Right atrium auricular region (tissue), 2 donors: ENCODE results near the gene TFAP2D. TPM values are rescaled to one million over a fixed set of nuclear protein-coding genes. Genes with fewer than 3 reads are reported as not detected.
A peak's percentile ranks its signal among the peaks of the same experiment; 100 is the strongest.

ENCODE experiments used
- DNase-seq: peaks from one replicate; pipeline ENCODE4 v3.0.0-alpha.2; 2019; ENCODE audit warnings: low spot score
- H3K27ac ChIP-seq, 2 donors: fragments of 200-600 bp; sonication (generic); 1 replicate in 1 of 2; 2 replicates in 1 of 2; pipeline ENCODE4 v1.5.1; 2016 to 2019
- H3K27me3 ChIP-seq, 2 donors: fragments of 200-600 bp; sonication (generic); one replicate each; pipeline versions ENCODE4 v1.5.1 to v1.6.0; 2017 to 2019
- H3K36me3 ChIP-seq: fragments of 200-600 bp; sonication (generic); one replicate; pipeline ENCODE4 v1.5.1; 2016
- H3K4me1 ChIP-seq, 2 donors: fragments of 200-600 bp; sonication (generic); one replicate each; pipeline versions ENCODE4 v1.5.1 to v1.6.0; 2017 to 2019
- H3K4me3 ChIP-seq, 2 donors: fragments of 200-600 bp; sonication (generic); 1 replicate in 1 of 2; 2 replicates in 1 of 2; pipeline ENCODE4 v1.5.1; 2017 to 2019; ENCODE audit warnings: mild to moderate bottlenecking in 1 of 2, moderate library complexity in 1 of 2
- H3K9me3 ChIP-seq, 2 donors: fragments of 200-600 bp; sonication (generic); one replicate each; pipeline ENCODE4 v1.5.1; 2019
- CTCF ChIP-seq, 2 donors: fragments of 200-600 bp; sonication (generic); IDR thresholded peaks; one replicate each; pipeline ENCODE4 v1.5.1; 2019; ENCODE audit warnings: antibody characterized with exemption in 2 of 2
- total RNA-seq, 2 donors: library from RNA; depleted of rRNA; stranded (reverse); fragments of >200 nt; gene quantifications; one replicate each; pipeline ENCODE4 v1.1.0, GENCODE V29; 2016

Gene TFAP2D
- total RNA-seq, 2 donors from 2014 or later = not detected

DNA sequence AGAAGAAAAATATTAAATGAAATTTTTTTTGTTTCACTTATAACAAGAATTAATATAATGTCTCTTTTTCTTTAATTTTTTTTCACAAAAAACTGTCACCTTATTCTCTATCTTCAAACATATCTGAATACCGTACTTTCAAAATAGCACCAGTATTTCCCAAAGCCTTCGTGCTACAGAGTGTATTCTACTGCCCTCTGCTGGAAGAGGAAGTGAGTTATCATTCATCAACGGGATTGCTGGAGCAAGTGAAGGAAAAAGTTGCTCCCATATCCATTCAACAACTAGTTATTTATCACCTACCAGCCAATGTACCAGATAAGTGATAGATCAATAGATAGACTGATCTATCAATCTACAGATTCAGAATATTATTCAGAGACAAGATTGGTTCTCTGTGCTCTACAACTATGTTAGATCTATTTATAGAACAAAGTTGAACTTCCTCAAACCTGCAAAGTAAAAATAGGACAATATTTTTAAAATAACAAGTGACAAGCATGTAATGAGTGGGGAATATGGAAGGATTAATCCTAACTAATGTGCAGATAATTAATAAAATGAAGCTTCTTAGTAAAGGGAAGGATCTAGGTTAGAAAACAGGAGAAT is 78.7 kb downstream of the TFAP2D start:
- no peak overlapping the region for H3K27ac ChIP-seq
- TF ChIP-seq CTCF (IDR thresholded peaks at IDR 0.05) = peak; percentile 39 to 66
- no peak overlapping the region for H3K4me3 ChIP-seq
- no peaks in the 10 kb centered on the region for H3K4me1 ChIP-seq
- no peak for DNase-seq
- no peaks in the 10 kb centered on the region for H3K36me3 ChIP-seq
- H3K9me3 ChIP-seq = no peaks in the 10 kb centered on the region
- no peaks in the 10 kb centered on the region for H3K27me3 ChIP-seq

DNA sequence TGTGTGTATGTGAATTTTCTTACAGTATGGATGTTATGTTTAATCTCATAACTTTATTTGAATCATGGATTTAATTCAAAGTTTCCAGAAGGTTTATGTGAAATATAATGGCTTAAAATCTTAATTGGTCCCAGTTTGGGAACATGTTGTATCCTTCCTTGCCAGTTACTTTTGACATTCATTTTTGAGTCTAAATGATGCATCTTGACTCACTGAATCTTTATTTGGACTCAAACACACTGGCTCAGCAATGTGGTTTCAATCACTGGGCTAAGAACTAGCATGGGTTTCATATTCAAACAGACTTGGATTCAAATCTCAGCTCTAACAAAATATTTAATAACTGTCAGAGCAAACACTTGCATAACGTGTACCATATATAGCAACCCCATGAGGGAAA is 79.4 kb downstream of the TFAP2D start:
- Histone ChIP-seq H3K27ac (no peak overlapping the region), H3K27me3 (no peaks in the 10 kb centered on the region), H3K9me3 (no peaks in the 10 kb centered on the region), H3K4me3 (no peak overlapping the region), H3K36me3 (no peaks in the 10 kb centered on the region), H3K4me1 (no peaks in the 10 kb centered on the region)
- TF ChIP-seq CTCF (IDR thresholded peaks at IDR 0.05) = no peak
- DNase-seq = no peak

DNA sequence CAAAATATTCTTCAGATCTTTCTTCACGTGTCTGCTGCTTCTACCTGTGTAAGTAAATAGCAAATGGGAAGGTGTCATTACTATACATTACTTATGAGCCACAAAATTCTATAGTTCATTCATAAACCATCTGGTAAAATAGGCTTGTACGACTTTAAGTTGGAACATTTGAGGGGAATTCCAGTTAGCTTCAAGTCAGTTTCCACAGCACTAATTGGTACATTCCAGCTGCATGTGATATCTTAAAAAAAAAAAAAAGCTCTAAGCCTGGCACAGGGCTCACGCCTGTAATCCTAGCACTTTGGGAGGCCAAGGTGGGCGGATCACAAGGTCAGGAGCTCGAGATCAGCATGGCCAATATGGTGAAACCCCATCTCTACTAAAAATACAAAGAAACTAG is 82.2 kb downstream of the TFAP2D start:
- TF ChIP-seq CTCF (IDR thresholded peaks at IDR 0.05) = no peak
- Histone ChIP-seq H3K9me3 (no peaks in the 10 kb centered on the region), H3K36me3 (no peaks in the 10 kb centered on the region), H3K4me3 (no peak overlapping the region), H3K27ac (no peak overlapping the region), H3K4me1 (no peaks in the 10 kb centered on the region), H3K27me3 (no peaks in the 10 kb centered on the region)
- DNase-seq = no peak

DNA sequence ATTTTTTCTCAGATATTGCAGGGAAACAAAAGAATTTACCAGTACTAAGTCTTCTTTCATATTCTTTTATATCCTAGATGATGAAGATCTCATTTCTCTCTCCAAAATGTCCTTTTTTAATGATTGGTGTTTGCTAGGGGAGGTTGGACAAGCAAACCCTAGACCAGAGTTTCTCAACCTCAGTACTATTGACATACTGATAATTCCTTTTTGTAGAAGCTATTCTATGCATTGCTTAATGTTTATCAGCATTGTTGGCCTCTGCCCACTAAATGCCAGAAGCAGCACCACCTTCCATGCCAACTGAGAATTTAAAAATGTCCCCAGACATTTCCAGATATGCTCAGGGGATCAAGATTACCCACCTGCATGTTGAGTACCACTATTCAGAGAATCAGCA is 91.0 kb downstream of the TFAP2D start:
- no peak for DNase-seq
- no peaks in the 10 kb centered on the region for H3K9me3 ChIP-seq
- no peaks in the 10 kb centered on the region for H3K36me3 ChIP-seq
- H3K27me3 ChIP-seq = no peaks in the 10 kb centered on the region
- H3K27ac ChIP-seq = no peak overlapping the region
- TF ChIP-seq CTCF (IDR thresholded peaks at IDR 0.05) = no peak
- no peak overlapping the region for H3K4me3 ChIP-seq
- H3K4me1 ChIP-seq = no peaks in the 10 kb centered on the region

- no peak for DNase-seq
- Histone ChIP-seq H3K27me3 (no peaks in the 10 kb centered on the region), H3K4me3 (no peak overlapping the region), H3K27ac (no peak overlapping the region), H3K4me1 (no peaks in the 10 kb centered on the region), H3K36me3 (no peaks in the 10 kb centered on the region), H3K9me3 (no peaks in the 10 kb centered on the region)
- no peak for TF ChIP-seq CTCF (IDR thresholded peaks at IDR 0.05)
Observed at GRCh38 chr6:50807035-50807434, 93.7 kb downstream of the TFAP2D start.
